ENCODE measurements around the gene PROCA1.
A peak's percentile ranks its signal among the peaks of the same experiment; 100 is the strongest.

The PROCA1 gene

DNA sequence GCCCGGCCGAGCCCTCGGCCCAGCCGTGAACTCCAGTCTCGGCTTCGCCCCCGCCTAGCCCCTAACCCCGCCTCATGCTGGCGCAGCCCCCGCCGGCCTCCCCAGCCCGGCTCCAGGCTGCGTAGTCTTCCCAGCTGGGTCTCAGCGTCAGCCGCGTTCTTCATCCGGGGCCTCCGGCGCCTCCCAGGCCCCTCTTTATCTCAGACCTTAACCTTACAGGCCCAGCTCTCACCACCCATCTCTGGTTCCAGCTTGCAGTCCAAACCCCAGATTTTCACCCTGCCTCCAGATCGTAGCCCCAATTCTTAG lies at the start of gene PROCA1:
PROCA1 (minus strand) TSS at position 166 of the 309 bp plus-strand sequence. CDS start 228 bp downstream, outside the sequence.
- no peak for DNase-seq

GRCh38 chr17:28760601-28761562 lies 49.2 kb upstream of the PROCA1 start:
- peak; percentile 53 to 60 for DNase-seq

DNA sequence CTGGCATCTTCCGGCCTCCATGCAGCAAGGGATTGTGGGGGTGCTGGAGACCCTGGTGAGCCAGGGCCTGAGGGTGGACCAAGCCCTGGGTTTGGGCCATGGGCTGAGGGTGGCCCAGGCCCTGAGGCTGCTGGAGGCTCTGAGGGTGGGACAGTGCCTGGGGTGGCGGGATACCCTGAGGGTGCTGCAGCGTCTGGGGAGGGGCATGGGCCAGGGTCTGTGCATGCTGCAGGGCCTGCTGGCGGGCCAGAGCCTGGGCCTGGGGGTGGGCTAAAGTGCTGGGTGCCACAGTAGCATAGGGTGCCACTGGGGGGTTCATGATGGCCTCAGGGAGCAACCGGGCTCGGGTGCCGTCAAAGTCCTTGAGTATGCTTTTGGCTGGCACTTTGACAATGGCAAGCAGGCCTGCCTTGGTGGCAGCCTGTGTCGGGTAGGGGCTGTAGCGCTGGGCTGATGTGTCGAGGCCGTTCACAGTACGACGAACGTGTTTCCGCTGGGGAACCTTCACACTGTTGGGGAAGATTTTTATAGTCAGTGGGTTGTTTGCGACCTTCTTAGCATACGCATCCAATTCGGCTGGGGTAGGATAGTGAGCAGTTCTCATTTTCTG lies 47.7 kb upstream of the PROCA1 start:
- DNase-seq = no peak

- no peak for DNase-seq
Observed at GRCh38 chr17:28758411-28759121, 46.9 kb upstream of the PROCA1 start.

GRCh38 chr17:28756049-28756804 lies 44.5 kb upstream of the PROCA1 start:
- DNase-seq = no peak

DNA sequence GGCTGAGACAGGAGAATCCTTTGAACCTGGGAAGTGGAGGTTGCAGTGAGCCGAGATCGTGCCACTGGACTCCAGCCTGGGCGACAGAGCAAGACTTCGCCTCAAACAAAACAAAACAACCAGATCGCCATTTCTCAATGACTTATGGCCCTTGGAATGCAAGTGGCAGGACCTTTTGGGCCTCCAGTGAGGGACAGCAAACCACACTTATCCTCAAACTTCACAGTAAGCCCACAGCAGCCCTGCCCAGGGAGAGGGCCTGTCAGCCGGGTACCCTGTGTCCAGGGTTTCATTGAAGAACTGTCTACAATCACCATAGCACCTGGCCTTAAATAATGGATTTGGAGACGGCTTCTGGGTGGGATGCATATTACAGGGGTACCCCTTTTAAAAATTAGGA lies 43.8 kb upstream of the PROCA1 start:
- no peak for DNase-seq

- DNase-seq = no peak
Observed at GRCh38 chr17:28751600-28752366, 40.1 kb upstream of the PROCA1 start.

- peak; percentile 66 to 83 for DNase-seq
Observed at GRCh38 chr17:28750178-28751047, 38.7 kb upstream of the PROCA1 start.

- DNase-seq = no peak
Observed at GRCh38 chr17:28749516-28750177, 38.0 kb upstream of the PROCA1 start.

DNA sequence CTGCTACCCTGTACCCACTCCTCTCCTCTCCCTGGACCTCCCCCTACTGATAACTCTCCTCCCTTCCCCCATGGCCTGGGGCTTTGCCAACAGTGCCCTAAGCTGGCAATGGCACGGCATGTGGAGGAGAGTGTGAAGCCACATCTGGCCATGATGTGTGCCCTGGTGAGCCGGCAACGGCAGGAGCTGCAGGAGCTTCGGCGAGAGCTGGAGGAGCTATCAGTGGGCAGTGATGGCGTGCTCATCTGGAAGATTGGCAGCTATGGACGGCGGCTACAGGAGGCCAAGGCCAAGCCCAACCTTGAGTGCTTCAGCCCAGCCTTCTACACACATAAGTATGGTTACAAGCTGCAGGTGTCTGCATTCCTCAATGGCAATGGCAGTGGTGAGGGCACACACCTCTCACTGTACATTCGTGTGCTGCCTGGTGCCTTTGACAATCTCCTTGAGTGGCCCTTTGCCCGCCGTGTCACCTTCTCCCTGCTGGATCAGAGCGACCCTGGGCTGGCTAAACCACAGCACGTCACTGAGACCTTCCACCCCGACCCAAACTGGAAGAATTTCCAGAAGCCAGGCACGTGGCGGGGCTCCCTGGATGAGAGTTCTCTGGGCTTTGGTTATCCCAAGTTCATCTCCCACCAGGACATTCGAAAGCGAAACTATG lies 37.3 kb upstream of the PROCA1 start:
- DNase-seq = no peak

GRCh38 chr17:28747801-28748750 lies 36.4 kb upstream of the PROCA1 start:
- DNase-seq = no peak

- no peak for DNase-seq
Observed at GRCh38 chr17:28747051-28747691, 35.5 kb upstream of the PROCA1 start.

DNA sequence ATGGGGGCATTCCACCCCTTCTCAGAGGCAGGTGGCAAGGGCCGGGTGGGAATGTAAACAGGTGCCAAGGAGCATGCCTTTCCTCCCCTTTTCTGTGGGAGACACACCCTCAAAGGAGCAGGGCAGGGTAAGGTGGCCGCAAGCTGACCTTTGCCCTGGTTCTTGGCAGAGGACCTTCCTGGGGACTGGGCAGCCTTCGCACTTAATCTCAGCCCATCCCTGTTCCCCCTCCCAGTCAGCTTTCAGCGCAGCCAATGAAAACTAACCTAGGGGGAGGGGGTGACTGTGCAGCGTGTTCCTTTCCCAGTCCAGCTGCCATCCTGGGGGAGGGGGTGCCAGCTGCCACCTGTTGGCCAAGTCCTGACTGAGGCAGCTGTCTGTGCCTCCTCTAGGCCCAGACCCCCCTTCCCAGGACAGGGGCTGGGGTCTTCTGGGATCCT lies 34.9 kb upstream of the PROCA1 start:
- no peak for DNase-seq

DNA sequence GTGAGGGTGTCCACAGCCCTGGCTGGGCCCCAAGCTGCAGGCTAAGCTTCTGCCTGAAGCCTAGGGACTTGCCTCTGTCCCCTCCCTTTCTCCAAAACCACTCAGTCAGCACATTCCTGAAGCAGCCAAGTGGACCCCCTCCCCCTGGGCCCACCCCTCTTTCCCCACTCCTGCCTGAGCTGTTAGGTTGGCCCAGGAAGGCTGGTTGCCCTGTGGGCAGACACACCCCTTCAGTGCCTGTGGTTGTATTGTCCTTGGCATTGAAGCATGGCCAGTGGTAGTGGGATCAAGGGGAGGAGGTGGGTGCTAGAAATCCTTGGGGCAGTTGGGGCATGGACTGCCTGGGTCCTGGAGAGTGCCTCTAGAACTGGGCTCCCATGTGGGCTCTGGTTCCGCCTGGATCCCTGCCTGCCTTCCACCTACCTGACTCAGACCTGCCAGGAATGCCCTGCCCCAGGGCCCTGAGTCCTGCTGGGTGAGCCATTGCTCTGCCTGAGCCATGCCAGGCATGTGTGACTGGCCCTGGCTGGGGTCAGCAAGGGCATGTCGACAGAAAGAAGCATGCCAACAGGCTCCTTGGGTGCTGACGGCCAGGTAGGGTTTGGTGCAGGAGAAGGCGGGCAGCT lies 34.2 kb upstream of the PROCA1 start:
- no peak for DNase-seq

GRCh38 chr17:28744972-28745785 lies 33.5 kb upstream of the PROCA1 start:
- DNase-seq = no peak

- DNase-seq = no peak
Observed at GRCh38 chr17:28744104-28744971, 32.6 kb upstream of the PROCA1 start.
